ENCODE measurements around the gene VPS13D.

GRCh38 chr1:12502336-12503109 lies 272.7 kb downstream of the VPS13D start:
- TF ChIP-seq CTCF (IDR thresholded peaks at IDR 0.05), result no peak
- TF ChIP-seq POLR2A (IDR thresholded peaks at IDR 0.05), result no peak
